ENCODE data around the gene SLC5A1. TPM values are rescaled to one million over a fixed set of nuclear protein-coding genes. Genes with fewer than 3 reads are reported as not detected.

SLC5A1 gene
- 0.23 TPM for total RNA-seq

DNA sequence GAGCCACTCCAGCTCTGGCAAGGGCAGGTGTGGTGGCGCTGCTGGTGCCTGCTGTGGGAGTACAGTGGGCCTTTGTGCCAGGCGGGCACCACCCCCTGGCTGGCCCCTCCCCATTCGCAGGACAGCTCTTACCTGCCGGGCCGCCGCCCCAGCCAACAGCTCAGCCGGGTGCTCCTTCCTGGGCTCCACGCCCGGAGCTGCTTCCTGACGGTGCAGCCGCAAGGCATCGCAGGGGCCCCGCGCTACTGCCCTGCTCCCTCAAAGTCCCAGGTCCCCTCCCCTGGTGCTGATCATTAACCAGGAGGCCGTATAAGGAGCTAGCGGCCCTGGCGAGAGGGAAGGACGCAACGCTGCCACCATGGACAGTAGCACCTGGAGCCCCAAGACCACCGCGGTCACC is at the start of gene SLC5A1:
TSS of gene SLC5A1 (plus strand) at position 338 of the 400 bp plus-strand sequence. CDS start at position 359, 21 bp downstream.

GRCh38 chr22:32158712-32159533 is 115.9 kb downstream of the SLC5A1 start, which contains the start of gene C22orf42:
Gene C22orf42, minus strand, starts transcription at chr22:32159303. Its CDS starts 88 bp downstream, at chr22:32159215.

Small RNA genes within 50 kb of the gene (small RNA-seq; reads per million reads assigned to genes)
- gene AP1B1P2, result not detected

Other genes with a start within 250 kb of the SLC5A1 start
- gene YWHAH, start 98.7 kb upstream of the SLC5A1 start, total RNA-seq, result 358 TPM
- gene C22orf42, start 116.0 kb downstream of the SLC5A1 start, total RNA-seq, result 24.7 TPM
- 2.5 TPM for gene RFPL2, start 161.8 kb downstream of the SLC5A1 start, total RNA-seq
- 0.46 TPM for gene SLC5A4, start 212.1 kb downstream of the SLC5A1 start, total RNA-seq